Adrenal gland (tissue), 12 donors: ENCODE data around the gene MACROD2. TPM values are rescaled to one million over a fixed set of nuclear protein-coding genes. Genes with fewer than 3 reads are reported as not detected.

ENCODE experiments used
- DNase-seq, 7 donors: peaks; one replicate each; pipeline ENCODE4 v3.0.0-alpha.2; 2019 to 2020
- H3K27ac ChIP-seq, 5 donors: fragments of 200-600 bp; sonication (generic) in 4 of 5; 1 replicate in 3 of 5; 2 replicates in 2 of 5; pipeline versions ENCODE4 v1.5.1 to v1.8.0; 2016 to 2020; ENCODE audit warnings: mild to moderate bottlenecking in 1 of 5
- H3K27me3 ChIP-seq: fragments of 200-600 bp; 2 replicates; pipeline ENCODE4 v1.8.0; 2021
- H3K36me3 ChIP-seq, 2 donors: fragments of 200-600 bp; replicated peaks in 1 of 2; 1 replicate in 1 of 2; 2 replicates in 1 of 2; pipeline versions ENCODE4 v1.5.1 to v1.8.0; 2018 to 2022
- H3K4me1 ChIP-seq, 2 donors: fragments of 200-600 bp; replicated peaks in 1 of 2; 1 replicate in 1 of 2; 2 replicates in 1 of 2; pipeline versions ENCODE4 v1.5.1 to v1.8.0; 2018 to 2021
- H3K4me3 ChIP-seq, 4 donors: fragments of 200-600 bp; sonication (generic) in 3 of 4; one replicate each; pipeline ENCODE4 v1.5.1; 2016 to 2018
- H3K9me3 ChIP-seq, 3 donors: fragments of 200-600 bp; sonication (generic) in 1 of 3; replicated peaks in 1 of 3; 1 replicate in 2 of 3; 2 replicates in 1 of 3; pipeline versions ENCODE4 v1.5.1 to v1.8.0; 2016 to 2021
- POLR2A ChIP-seq, 2 donors: fragments of 450-650 bp; IDR thresholded peaks; one replicate each; pipeline ENCODE4 v1.6.1; 2017; ENCODE audit warnings: antibody characterized with exemption in 2 of 2, mild to moderate bottlenecking in 2 of 2, moderate library complexity in 1 of 2
- WGBS, 4 donors: extraction: QIAGEN DNeasy Blood & Tissue Kit in 2 of 4; methylation state at CpG; one replicate each; pipeline versions ENCODE4 v1.1.5 to v1.1.7; 2013 to 2017; 5-methylcytosine and 5-hydroxymethylcytosine counted together
- intact Hi-C, 2 donors: fragments of 100-400 bp; cut with DNase I; formaldehyde crosslinking; loops; one replicate each; pipeline versions ENCODE4 v1.14.1 to v1.15.0; 2022 to 2023
- polyA plus RNA-seq, 3 donors: library from polyadenylated mRNA; stranded (reverse); fragments of 200-250 nt in 2 of 3; fragments of 350-450 nt in 1 of 3; fragmentation: Illumina TruSeq in 1 of 3; extraction: RNeasy Lipid Tissue Mini Kit (QIAGEN cat#74804) in 1 of 3; gene quantifications; one replicate each; pipeline ENCODE4 v1.2.3, GENCODE V29; 2013 to 2014
- total RNA-seq, 9 donors: library from RNA; depleted of rRNA in 4 of 9; stranded (reverse); fragments of >200 nt in 4 of 9; fragments of 120-200 nt in 1 of 9; fragmentation: NEBNext Ultra II Directional in 1 of 9; extraction: Animal tissue kit (Norgen Biotek cat#: 25700) in 1 of 9; gene quantifications; one replicate each; pipeline versions ENCODE4 v1.1.0 to v1.2.4, GENCODE V29; 2013 to 2023
- TF ChIP-seq, protein P1 (sequence below), 6 experiments: fragments of 450-650 bp in 4 of 6; fragments of 200-600 bp in 2 of 6; sonication (generic) in 1 of 6; IDR thresholded peaks; 1 replicate in 5 of 6; 2 replicates in 1 of 6; pipeline versions ENCODE4 v1.5.1 to v1.8.0; 2016 to 2021; ENCODE audit warnings: antibody characterized with exemption in 6 of 6, mild to moderate bottlenecking in 2 of 6, moderate library complexity in 1 of 6
- donor health status: healthy with polysubstance abuse.
- donor health status: Bipolar disorder and iron deficiency.
- donor health status: DM: yes; HTN: yes; CAD: no.
- donor health status: DM: no; HTN: no; CAD: no.
- donor health status: DM: no; HTN: no; CAD: no.
- donor health status: DM: yes; HTN: yes; CAD: no.

Gene MACROD2
- total and polyA plus RNA-seq, 12 donors, result 1.1 to 21.2 (median 6.4) TPM

DNA sequence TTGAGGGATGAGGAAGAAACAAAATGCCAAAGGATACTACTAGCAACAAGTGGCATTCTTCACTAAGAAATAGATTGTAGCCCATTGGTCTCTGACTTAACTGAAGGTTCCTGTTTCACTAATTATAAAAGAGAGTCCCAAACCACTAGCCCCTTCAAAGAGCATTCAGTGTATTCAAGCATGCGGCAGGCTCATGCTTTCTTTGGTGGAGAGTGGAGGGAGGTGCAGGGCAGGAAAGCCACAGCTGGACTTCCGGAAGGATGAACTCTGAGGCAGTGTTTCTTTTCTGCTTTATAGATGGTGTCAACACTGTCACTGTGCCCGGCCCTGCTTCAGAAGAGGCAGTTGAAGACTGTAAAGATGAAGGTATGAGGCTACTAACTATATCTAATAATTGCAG, 1941.9 kb downstream of the MACROD2 start:
- no peak for TF ChIP-seq POLR2A (IDR thresholded peaks at IDR 0.05)
- TF ChIP-seq, protein P1, sequence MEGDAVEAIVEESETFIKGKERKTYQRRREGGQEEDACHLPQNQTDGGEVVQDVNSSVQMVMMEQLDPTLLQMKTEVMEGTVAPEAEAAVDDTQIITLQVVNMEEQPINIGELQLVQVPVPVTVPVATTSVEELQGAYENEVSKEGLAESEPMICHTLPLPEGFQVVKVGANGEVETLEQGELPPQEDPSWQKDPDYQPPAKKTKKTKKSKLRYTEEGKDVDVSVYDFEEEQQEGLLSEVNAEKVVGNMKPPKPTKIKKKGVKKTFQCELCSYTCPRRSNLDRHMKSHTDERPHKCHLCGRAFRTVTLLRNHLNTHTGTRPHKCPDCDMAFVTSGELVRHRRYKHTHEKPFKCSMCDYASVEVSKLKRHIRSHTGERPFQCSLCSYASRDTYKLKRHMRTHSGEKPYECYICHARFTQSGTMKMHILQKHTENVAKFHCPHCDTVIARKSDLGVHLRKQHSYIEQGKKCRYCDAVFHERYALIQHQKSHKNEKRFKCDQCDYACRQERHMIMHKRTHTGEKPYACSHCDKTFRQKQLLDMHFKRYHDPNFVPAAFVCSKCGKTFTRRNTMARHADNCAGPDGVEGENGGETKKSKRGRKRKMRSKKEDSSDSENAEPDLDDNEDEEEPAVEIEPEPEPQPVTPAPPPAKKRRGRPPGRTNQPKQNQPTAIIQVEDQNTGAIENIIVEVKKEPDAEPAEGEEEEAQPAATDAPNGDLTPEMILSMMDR (IDR thresholded peaks at IDR 0.05), result no peak

DNA sequence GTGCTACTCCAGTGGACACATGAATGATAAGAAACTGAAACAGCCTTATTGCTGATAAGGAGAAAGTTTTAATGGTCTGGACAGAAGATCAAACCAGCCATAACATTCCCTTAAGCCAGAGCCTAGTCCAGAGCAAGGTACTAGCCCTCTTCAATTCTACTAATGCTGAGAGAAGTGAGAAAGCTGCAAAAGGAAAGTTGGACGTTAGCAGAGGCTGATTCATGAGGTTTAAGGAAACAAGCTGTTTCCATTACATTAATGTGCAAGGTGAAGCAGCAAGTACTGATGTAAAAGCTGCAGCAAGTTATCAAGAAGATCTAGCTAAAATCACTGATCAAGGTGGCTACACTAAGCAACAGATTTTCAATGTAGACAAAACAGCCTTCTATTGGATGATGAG, 1943.5 kb downstream of the MACROD2 start:
- no peaks in the 10 kb centered on the region for H3K36me3 ChIP-seq
- TF ChIP-seq, protein P1 (IDR thresholded peaks at IDR 0.05), result no peak
- TF ChIP-seq POLR2A (IDR thresholded peaks at IDR 0.05), result no peak
- intact Hi-C loops, result no loop called here
- no peak for DNase-seq
- WGBS, 4 donors, result 69 to 88% (median 83%) methylated on average over 1 of the region's 1 CpG
- H3K27ac ChIP-seq, result no peak overlapping the region
- no peaks in the 10 kb centered on the region for H3K4me1 ChIP-seq
- no peaks in the 10 kb centered on the region for H3K27me3 ChIP-seq
- no peak overlapping the region for H3K4me3 ChIP-seq
- H3K9me3 ChIP-seq, result no peaks in the 10 kb centered on the region

More for the DNA sequence above, 1941.9 kb downstream of the MACROD2 start:
- no peaks in the 10 kb centered on the region for H3K27me3 ChIP-seq
- H3K4me3 ChIP-seq, result no peak overlapping the region
- no peaks in the 10 kb centered on the region for H3K9me3 ChIP-seq
- DNase-seq, result no peak
- intact Hi-C loops, result no loop called here
- H3K36me3 ChIP-seq, result no peaks in the 10 kb centered on the region
- no peak overlapping the region for H3K27ac ChIP-seq
- no peaks in the 10 kb centered on the region for H3K4me1 ChIP-seq
- WGBS, 4 donors, result 77 to 82% (median 79%) methylated on average over 3 of the region's 3 CpGs

DNA sequence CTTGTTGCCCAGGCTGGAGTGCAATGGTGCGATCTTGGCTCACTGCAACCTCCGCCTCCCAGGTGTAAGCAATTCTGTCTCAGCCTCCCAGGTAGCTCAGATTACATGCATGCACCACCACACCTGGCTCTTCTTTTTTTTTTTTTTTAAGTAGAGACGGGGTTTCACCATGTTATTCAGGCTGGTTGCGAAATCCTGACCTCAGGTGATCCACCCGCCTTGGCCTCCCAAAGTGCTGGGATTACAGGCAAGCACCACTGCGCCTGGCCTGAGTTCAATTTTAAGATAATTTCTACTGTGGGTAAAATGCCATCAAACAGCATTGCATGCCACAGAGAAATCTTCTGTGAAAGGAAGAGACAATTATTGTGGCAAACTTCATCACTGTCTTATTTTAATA, 1944.8 kb downstream of the MACROD2 start:
- intact Hi-C loops, result no loop called here
- Histone ChIP-seq H3K4me1 (no peaks in the 10 kb centered on the region), H3K9me3 (no peaks in the 10 kb centered on the region), H3K27ac (no peak overlapping the region), H3K27me3 (no peaks in the 10 kb centered on the region), H3K36me3 (no peaks in the 10 kb centered on the region), H3K4me3 (no peak overlapping the region)
- WGBS, 4 donors, result 91 to 95% (median 94%) methylated on average over 6 of the region's 6 CpGs
- DNase-seq, result no peak
- TF ChIP-seq, protein P1 (IDR thresholded peaks at IDR 0.05), result no peak
- no peak for TF ChIP-seq POLR2A (IDR thresholded peaks at IDR 0.05)

DNA sequence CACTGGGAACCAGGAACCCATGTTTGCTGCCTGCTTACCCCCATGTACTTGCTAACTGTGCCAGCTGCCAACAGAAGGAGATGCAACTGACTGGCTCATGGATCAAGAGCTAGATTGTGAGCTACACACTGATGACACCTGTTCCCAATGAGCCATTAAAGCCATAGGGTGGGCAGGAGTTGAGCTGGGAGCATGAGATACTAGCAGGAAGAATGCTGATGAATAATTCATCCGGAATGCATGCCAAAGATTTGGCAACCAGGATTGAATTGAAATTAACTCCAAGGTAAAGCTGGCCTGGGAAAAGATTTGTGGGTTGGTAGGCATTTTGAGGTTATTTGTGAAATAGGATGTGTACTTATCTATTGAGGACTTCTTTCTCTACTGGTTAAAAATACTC, 1946.8 kb downstream of the MACROD2 start:
- Histone ChIP-seq H3K36me3 (no peaks in the 10 kb centered on the region), H3K4me3 (no peak overlapping the region), H3K27me3 (no peaks in the 10 kb centered on the region), H3K27ac (no peak overlapping the region), H3K9me3 (no peaks in the 10 kb centered on the region), H3K4me1 (no peaks in the 10 kb centered on the region)
- intact Hi-C loops, result no loop called here
- TF ChIP-seq, protein P1 (IDR thresholded peaks at IDR 0.05), result no peak
- no peak for TF ChIP-seq POLR2A (IDR thresholded peaks at IDR 0.05)
- peak in 1 of 7 donors; percentile 19 for DNase-seq
- WGBS, 4 donors, result 12 to 38% (median 21%) methylated on average over 1 of the region's 1 CpG
